ENCODE results near the gene TMX4. TPM values are rescaled to one million over a fixed set of nuclear protein-coding genes. Genes with fewer than 3 reads are reported as not detected.

Gene TMX4
- 33.4 and 37.0 TPM in 2 replicates for total RNA-seq

GRCh38 chr20:8019246-8019997 is at the start of gene TMX4:
TSS of gene TMX4 (minus strand) at chr20:8019761. CDS start at chr20:8019613, 148 bp downstream.

GRCh38 chr20:7940341-7940740 is 79.2 kb downstream of the TMX4 start, which contains the start of gene HAO1:
TSS of gene HAO1 (minus strand) at chr20:7940458. CDS start at chr20:7940422, 36 bp downstream.

Other genes starting within 250 kb of the TMX4 start
- not detected in 2 replicates for gene HAO1, start 79.3 kb downstream of the TMX4 start, total RNA-seq
- 15.2 and 16.2 TPM in 2 replicates for gene PLCB1, start 112.5 kb upstream of the TMX4 start, total RNA-seq